ENCODE measurements around the gene FGF5.
A peak's percentile ranks its signal among the peaks of the same experiment; 100 is the strongest.
"Not testable (repeated sequence)": the region's sequence is repeated elsewhere in the genome, so short reads cannot be mapped to it uniquely, and the experiment has no call there.

FGF5 gene

DNA sequence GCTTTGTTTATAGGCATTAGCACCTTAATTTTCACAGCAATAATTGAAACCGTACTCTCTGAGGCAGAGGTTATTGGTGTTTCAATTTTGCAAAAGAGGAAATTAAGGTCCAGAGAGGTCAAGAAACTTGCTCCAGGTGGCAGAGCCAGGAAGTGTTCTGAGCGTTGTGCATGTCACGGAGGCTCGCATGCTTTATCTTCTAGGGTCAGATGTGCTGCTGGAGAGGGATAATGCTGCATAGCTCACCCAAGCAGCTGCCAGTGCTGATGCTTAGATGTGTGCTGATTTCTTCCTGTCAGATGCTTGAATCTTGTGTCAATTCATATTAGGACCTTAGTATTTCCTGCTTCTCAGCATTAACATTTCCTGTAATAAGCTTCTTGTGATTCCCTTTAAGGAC is 13.0 kb upstream of the FGF5 start:
- no peak for DNase-seq

DNA sequence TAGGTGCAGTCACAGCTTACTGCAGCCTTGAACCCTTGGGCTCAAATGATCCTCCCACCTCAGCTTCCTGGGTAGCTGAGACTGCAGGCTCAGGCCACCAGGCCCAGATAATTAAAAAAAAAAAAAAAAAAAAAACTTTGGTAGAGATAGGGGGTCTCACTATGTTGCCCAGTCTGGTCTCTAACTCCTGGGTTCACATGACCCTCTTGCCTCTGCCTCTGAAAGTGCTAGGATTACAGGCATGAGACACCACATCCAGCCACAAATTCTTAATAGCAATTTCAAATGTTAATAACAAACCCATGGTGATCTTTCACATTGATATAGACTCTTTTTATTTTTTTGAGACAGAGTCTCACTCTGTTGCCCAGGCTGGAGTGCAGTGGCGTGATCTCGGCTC is 12.3 kb upstream of the FGF5 start:
- DNase-seq: no peak

DNA sequence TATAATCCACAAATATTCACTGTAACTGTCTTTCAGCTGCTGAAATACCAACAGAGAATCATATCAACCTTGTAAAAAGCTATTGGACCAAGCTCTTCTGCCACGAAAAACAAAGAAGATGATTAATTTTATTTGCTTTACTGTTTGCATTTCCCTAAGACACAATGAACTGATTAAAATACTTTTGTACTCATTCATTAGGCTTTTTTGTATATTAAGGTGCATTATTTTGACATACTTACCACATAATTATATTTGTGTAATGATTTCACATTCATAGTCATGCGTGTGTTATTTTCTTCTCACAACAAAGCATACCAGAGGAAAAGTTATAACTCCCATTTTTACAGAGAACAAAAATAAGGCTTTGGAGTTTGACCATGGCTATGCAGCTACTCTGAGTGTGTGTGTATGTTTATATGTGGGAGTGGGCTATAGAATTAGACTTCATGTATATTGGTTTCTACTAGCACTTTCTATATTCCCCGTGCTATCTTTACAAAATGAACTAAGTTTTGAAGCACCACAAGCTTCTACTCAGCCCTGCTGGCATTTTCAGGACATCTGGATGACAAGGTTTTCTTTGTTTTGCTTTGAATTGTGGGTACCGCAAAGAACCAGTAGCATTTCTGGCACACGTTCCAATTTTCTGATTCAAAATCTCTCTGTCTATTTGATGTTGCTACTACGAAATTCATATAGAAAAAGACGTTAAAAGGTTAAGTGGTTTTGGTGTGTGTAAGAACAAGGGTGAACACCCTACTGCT is 11.0 kb upstream of the FGF5 start:
- peak in 1 of 58 donors; percentile 2 for DNase-seq

DNA sequence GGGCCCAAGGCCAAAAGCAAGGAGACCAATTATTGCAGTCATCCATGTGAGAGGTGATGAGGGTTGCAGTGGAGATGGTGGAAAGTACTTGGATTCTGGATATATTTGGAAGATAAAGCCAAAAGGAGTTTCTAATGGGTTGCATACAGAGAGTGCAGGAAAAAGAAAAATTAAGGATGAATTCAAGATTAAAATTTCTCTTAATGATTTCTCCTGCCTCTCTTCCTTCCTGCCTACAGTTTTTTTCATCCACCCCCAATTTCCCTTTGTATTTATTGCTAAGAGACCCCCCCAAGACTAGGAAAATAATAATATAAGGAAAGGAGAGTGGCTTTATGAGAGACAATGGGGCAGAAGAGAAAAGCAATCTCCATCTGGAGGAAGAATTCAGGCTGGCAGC is 8.6 kb upstream of the FGF5 start:
- DNase-seq: no peak

DNA sequence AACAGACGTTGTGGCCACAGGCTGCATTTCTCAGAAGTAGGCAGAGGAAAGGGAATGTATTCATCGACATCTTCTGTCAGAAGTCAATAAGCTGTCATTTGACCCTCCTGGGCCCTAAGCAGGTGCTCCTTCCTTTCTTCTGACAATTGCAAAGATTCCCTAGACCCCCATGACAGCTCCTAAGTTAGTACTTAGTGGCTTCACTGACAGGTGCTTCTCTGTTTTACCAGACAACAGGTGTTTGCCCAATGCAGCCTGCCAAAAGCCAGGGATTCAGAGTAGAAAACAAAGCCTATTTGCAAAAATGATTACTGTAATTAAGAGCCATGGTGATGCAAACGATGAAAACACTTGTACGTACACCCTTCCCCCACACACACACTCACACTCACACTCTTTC is 7.5 kb upstream of the FGF5 start:
- DNase-seq: no peak

DNA sequence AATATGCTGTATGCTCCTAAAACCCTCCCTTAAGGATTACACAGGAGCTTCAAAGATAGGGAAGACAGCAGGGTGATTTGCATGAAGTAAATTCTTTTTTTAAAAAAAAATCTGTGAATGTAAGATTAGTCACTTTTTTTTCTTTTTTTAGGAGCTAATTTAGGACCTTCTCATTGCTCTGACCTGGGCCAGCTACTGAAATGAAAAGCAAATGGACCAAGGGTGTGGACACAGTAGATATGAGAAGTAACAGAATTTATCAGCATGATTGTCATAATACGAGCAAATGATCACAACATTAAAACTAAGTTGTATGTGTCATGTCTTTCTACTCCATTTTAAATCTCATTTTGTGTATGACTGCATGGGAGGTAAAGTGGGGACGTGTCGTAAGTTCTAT is 6.6 kb upstream of the FGF5 start:
- DNase-seq: no peak

DNA sequence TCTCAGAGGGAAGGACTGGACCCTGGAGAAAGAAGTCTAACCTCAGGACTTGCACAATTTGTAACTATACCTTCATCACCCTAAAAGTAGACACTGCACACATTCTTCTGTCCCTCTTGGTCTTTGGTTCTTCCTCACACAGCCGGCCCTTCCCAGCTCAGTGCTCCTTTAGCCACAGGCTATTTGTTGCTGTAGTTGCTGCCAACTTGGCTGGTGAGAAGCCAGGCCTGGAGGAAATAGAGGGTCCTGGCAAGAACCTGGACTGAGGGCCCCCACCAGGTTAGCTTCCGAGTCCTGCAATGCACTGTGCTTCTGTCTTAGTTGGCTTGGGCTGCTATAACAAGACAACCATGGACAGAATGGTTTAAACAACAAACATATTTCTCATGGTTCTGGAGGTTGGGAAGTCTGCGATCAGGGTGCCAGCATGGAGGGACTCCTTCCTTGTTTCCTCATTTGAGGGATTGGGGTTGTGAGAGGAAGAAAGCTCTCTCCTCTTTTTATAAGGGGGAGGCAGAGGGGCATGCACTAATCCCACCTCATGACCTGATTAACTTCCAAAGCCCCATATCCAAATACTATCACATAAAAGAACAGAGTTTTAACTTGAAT is 4.4 kb upstream of the FGF5 start:
- no peak for DNase-seq

DNA sequence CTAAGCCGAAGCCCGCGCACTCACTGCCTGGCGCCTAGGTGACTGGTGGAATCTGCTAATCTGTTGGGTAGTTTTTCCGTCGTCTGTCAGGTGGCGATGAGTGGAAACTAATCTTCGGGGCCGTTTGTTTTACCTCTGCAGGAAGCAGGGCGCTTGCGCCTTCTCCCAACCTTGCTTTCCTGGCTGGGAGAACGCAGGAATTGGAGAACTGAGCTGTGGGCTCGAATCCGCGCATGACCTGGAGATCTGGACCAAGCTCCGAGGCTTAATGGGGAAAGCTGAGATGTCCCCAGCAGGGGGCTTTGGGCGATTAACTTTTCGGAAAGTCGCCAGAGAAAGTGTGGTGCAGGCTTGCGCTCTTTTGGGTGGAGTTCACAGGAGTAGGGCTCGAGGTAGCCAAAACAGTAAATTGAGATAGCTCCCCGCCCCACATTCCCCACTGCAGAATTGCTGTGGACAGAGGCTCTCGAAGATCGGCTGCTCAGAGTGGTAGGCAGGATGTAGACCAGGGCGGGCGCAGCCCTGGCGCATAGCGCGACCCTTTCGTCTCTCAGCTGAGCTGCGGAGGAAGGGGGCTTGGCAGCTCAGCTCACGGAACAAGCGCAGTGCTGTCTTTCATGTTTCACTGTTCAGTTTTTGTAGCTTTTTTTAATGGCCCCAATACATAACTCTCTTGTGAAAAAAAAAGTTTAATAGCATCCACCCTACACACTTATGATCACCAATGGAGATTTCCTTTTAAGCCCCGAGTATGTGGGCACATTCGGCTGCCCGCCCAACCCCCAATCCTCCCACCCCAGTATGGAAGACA is 2.7 kb upstream of the FGF5 start:
- no peak for DNase-seq

DNA sequence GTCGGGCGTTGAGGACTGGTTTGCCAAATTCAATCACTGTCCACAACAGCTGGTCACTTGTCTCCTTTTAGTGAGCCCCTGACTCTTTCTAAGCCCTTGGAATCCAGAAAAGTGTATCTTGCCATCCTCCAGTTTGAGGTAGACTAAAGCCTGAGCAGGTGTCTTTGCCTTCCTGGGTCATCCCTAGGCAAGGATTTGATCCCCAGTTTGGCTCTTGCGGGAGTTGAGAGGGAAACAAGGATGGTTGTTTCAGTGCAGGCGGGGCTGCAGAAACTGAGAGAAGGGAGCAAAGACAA is 2.2 kb upstream of the FGF5 start:
- DNase-seq: no peak

DNA sequence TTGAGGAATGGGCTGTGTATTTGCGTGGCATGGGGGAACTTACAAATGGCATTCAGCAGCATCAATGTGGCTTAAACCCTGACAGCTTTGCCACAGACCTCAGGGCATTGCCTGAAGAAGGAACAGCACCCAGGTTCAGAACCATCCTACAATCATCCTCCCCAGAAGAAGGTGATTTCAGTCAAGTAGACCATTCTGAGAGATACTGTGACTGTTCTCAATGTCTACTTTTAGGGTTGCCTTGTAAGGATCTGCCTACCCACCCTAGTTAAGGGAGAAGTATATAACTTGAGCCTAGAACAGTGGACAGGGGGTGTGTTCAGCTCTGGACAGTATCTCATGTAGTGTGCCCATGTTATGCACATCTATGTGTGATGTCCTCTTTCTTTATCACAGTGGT is 1.6 kb upstream of the FGF5 start:
- DNase-seq: no peak

DNA sequence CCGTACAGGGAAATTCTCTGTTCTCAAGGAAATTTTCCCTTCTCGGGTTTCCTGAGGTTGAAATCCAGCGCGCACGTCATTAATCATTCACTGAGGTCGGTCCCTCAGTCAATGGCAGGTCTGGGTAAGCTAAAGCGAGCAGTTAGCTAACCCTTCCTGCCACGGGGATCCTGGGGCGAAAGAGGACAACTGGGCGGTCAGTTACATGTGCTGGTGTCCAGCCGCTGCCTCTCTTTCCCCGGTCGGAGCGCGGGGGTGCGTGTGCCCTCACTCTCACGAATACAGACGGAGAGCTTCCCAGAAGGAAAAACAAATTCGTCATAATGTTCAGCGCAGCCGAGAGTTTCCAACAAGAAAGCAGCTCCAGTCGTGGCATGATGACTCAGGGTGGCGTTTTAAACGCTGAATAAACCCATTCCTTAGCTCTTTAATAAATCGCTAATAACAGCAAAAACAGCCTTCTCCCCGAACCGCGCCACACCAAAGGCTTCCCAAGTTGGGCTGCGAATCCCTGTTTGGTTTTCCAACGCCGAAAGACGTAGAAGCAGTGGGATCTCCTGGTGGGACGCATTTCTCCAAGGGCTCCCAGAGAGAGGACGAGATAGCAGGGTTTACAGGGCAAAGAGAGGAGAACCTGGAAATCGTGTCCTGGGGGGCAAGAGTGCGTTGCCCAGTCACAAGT is 752 bp upstream of the FGF5 start:
- DNase-seq: no peak

DNA sequence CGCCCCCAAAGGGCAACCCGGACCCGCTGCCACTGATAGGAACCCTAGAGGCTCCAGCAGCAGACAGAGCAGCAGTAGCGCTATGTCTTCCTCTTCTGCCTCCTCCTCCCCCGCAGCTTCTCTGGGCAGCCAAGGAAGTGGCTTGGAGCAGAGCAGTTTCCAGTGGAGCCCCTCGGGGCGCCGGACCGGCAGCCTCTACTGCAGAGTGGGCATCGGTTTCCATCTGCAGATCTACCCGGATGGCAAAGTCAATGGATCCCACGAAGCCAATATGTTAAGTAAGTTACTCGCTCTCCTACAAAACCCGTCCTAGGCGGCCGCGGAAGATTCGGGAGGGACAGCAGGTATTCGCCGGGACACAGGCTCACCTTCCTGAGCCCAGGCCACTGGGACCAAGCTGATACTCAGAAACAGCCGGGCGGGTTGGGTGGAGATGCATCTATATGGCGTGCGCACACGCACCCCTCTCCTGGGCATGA is 477 bp downstream of the FGF5 start:
- DNase-seq: peak in 4 of 58 donors; percentile 6 to 51 (median 14)

DNA sequence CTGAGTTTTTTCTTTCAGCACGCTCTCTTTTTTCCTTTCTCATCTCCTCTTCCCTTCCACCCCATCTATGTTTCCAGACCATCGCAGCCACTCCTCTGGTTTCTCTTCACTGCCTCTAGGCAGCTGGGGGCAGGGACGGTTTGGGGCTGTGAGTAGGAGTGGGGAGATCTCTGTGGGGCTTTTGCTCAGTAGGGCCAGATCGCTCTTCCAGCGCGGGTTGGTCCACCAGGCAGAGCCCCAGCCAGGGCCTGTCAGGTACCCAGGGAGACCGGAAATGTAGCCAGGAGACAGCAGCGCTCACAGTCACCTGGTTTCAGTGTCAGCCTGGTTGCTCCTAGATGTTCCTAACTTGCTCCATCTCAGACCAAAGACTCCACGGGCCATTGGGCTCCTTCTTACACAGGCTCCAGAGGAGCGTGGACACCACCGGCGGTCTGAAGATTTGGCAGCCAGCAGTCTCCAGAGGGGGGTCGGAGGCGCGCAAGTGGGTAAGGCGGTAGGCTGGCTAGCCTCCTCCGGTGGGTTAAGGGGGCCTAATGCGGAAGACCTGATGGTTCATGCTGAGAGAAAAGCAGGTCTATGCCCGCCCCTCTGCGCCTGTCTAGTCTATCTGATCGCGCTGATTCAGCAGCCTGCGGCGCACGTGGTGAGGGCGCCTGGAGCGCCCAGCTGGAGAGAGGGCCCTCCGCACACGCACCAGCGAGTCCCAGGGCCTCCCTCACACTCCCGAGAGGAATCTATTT is 1.8 kb downstream of the FGF5 start:
- no peak for DNase-seq

DNA sequence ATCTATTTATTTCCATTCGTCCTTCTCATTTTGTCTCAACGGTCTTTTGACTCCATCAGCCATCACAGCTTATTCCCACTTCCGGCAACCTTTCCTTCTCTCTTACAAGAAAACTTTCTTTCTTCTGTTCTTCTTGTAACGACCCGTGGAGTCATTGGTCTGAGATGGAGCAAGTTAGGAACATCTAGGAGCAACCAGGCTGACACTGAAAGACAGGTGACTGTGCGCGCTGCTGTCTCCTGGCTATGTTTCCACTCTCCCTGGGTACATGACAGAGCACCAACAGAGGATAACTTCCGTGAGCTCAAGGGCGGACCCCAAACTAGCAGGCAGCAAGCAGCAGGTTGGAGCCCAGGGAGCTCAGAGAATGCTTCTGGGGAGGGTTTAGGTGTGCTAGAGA is 2.5 kb downstream of the FGF5 start:
- DNase-seq: no peak

DNA sequence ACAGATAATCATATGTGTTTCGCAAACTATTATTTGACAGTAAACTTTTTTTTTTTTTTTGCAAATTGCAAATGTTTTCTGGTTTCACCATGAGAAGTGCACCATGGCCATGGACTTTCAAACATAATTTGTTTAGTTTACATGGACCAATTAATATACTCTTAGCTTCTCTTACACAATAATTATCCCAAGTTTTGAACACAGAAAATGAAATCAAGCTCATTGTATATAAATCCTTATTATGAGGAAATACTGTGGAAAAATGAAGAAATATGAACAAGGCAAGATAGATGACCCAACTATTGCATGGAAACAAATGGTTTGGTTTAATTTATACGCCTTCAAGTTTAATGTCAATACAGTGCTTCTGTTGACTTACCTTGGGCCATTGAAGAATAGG is 3.9 kb downstream of the FGF5 start:
- no peak for DNase-seq

DNA sequence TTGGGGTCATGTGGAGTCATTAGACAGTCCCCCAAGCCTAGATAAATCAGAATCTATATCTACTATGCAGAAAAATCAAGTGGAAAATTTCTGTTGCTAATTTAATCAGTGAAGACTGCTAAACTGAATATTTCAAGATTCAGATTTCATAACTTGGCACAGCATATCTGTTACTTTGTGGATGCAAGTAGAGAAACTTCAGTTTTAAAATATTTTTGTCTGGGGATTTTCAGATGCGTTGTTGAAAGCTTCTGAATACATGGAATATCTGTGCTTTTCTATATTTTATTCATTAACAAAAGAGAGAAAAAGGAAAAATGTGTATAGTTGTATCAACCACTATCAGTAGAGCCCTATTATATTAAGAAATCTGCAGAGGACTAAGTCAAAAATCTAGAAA is 4.4 kb downstream of the FGF5 start:
- DNase-seq: no peak

DNA sequence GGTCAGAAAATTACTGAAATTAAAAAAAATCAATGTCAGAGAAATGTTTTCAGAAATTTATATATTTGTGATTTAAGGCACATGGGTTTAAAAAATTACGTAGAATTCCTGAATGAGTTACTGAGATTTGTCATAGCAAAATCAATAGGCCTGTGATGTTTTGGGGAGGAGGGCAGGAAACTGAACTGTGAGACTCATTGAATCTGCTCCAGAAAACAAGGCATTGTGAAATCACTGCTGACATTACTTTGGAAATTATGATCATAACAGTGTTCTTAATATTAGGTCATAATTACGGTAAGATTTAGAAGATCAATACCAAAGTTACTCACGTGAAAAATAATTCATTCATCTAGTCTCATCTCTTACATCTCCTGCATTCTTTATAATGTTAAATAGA is 5.3 kb downstream of the FGF5 start:
- no peak for DNase-seq

DNA sequence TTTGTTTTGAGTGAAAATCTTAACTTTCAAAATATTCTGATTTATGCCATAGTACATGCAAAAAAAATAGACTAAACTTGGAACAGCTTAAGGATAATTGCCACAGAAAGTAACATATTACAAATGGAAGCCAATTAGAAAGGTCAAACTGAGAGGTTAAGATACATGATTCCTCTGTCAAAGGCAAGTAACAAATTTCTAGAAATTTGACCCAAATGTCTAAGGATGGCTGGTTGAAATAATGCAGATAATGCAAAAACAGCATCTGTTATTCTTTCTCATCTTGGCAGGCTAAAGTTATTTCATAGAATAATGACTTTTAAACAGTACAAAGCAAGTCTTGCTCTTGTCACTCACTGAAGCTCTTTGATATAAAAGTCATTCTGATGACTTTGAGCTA is 10.5 kb downstream of the FGF5 start:
- no peak for DNase-seq

DNA sequence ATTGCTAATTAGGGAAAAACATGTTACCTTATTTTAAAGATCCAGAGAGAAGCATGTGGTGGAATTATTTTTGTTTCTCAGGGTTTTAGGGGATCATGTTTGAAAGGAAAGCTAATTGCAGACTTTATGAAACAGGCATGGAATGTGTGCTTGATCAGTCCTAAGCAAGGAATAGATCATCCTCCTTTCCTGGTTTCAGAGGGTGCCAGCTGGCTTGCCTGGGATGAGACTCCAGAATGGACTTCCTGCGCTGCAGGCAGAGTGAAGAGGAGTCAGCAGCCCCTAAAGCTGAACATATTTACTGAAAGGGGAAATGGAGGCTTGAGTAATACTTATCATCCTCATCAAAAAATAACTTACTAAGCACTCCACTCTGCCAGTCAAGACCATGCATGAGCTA is 13.3 kb downstream of the FGF5 start:
- DNase-seq: no peak

DNA sequence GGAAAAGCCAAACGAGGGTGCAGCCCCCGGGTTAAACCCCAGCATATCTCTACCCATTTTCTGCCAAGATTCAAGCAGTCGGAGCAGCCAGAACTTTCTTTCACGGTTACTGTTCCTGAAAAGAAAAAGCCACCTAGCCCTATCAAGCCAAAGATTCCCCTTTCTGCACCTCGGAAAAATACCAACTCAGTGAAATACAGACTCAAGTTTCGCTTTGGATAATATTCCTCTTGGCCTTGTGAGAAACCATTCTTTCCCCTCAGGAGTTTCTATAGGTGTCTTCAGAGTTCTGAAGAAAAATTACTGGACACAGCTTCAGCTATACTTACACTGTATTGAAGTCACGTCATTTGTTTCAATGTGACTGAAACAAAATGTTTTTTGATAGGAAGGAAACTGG is 20.0 kb downstream of the FGF5 start:
- DNase-seq: no peak

DNA sequence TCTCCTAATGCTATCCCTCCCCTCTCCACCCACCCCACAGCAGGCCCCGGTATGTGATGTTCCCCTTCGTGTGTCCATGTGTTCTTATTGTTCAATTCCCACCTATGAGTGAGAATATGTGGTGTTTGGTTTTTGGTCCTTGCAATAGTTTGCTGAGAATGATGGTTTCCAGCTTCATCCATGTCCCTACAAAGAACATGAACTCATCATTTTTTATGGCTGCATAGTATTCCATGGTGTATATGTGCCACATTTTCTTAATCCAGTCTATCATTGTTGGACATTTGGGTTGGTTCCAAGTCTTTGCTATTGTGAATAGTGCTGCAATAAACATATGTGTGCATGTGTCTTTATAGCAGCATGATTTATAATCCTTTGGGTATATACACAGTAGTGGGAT is 24.2 kb downstream of the FGF5 start:
- DNase-seq: not testable (repeated sequence)
